ENCODE results near the gene MOV10. TPM values are rescaled to one million over a fixed set of nuclear protein-coding genes. Genes with fewer than 3 reads are reported as not detected.

Gene MOV10
- polyA plus RNA-seq, 1 donor (not counting 4 experiments of a cell fraction or from before 2014, with no cell fraction given) = 28.6 TPM

GRCh38 chr1:112689842-112690237 is 15.4 kb downstream of the MOV10 start:
- Histone ChIP-seq H4K20me1 (ENCODE audit: control insufficient read depth, extremely low read depth, insufficient read depth, low read length) (no peaks in the 10 kb centered on the region), H3K9me3 (ENCODE audit: control insufficient read depth, low read depth, low read length) (no peaks in the 10 kb centered on the region), H3K9me1 (ENCODE audit: control insufficient read depth, extremely low read depth, insufficient read depth, low read length) (no peaks in the 10 kb centered on the region), H3K9ac (ENCODE audit: control insufficient read depth, extremely low read depth, insufficient read depth, low read length) (no peak overlapping the region), H3K36me3 (ENCODE audit: control insufficient read depth in 2 of 2, extremely low read depth in 1 of 2, insufficient read depth in 2 of 2, low read length in 2 of 2) (peaks cover 16 to 18% of the 10 kb centered on the region in 2 experiments), H2AFZ (ENCODE audit: control insufficient read depth, low read length) (no peak overlapping the region), H3K4me2 (ENCODE audit: control insufficient read depth, extremely low read depth, insufficient read depth, low read depth, low read length) (no peak overlapping the region), H3K27ac (ENCODE audit: control insufficient read depth, insufficient read depth, low read length) (no peak overlapping the region), H3K79me2 (ENCODE audit: control insufficient read depth, insufficient read depth, low read length) (peaks cover 4% of the 10 kb centered on the region), H3K27me3 (ENCODE audit: control insufficient read depth, extremely low read depth, insufficient read depth, low read length) (no peaks in the 10 kb centered on the region), H3K4me1 (ENCODE audit: control insufficient read depth, extremely low read depth, insufficient read depth, low read length) (peaks cover 25% of the 10 kb centered on the region), H3K4me3 (ENCODE audit: control insufficient read depth in 2 of 3, extremely low read depth in 1 of 3, insufficient read depth in 2 of 3, low read depth in 1 of 3, low read length in 3 of 3) (no peak overlapping the region)
- dilution Hi-C loops (cut with MboI; ENCODE audit: extremely low pct_ligation_motif_present, low sequenced_read_pairs) = no loop called here
- FAIRE-seq = no peak
- TF ChIP-seq, protein P1, sequence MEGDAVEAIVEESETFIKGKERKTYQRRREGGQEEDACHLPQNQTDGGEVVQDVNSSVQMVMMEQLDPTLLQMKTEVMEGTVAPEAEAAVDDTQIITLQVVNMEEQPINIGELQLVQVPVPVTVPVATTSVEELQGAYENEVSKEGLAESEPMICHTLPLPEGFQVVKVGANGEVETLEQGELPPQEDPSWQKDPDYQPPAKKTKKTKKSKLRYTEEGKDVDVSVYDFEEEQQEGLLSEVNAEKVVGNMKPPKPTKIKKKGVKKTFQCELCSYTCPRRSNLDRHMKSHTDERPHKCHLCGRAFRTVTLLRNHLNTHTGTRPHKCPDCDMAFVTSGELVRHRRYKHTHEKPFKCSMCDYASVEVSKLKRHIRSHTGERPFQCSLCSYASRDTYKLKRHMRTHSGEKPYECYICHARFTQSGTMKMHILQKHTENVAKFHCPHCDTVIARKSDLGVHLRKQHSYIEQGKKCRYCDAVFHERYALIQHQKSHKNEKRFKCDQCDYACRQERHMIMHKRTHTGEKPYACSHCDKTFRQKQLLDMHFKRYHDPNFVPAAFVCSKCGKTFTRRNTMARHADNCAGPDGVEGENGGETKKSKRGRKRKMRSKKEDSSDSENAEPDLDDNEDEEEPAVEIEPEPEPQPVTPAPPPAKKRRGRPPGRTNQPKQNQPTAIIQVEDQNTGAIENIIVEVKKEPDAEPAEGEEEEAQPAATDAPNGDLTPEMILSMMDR (optimal IDR thresholded peaks at IDR 0.05 in 1 of 3, IDR thresholded peaks at IDR 0.05 in 1 of 3, conservative IDR thresholded peaks at IDR 0.05 in 1 of 3; ENCODE audit: extremely low read depth in 1 of 3, insufficient read depth in 2 of 3, low read length in 3 of 3) = no peak
- no peak for TF ChIP-seq EZH2 (IDR thresholded peaks at IDR 0.05; ENCODE audit: low read length)
- no peak for DNase-seq (ENCODE audit: low read depth, low spot score)

GRCh38 chr1:112692681-112693080 is 18.2 kb downstream of the MOV10 start:
- dilution Hi-C loops (cut with MboI; ENCODE audit: extremely low pct_ligation_motif_present, low sequenced_read_pairs) = no loop called here
- no peaks in the 10 kb centered on the region for H3K9me3 ChIP-seq (ENCODE audit: control insufficient read depth, low read depth, low read length)
- no peak overlapping the region for H3K4me3 ChIP-seq (ENCODE audit: control insufficient read depth in 2 of 3, extremely low read depth in 1 of 3, insufficient read depth in 2 of 3, low read depth in 1 of 3, low read length in 3 of 3)
- H3K9ac ChIP-seq (ENCODE audit: control insufficient read depth, extremely low read depth, insufficient read depth, low read length) = no peak overlapping the region
- no peak overlapping the region for H3K27ac ChIP-seq (ENCODE audit: control insufficient read depth, insufficient read depth, low read length)
- TF ChIP-seq, protein P1 (optimal IDR thresholded peaks at IDR 0.05 in 1 of 3, IDR thresholded peaks at IDR 0.05 in 1 of 3, conservative IDR thresholded peaks at IDR 0.05 in 1 of 3; ENCODE audit: extremely low read depth in 1 of 3, insufficient read depth in 2 of 3, low read length in 3 of 3) = no peak
- TF ChIP-seq EZH2 (IDR thresholded peaks at IDR 0.05; ENCODE audit: low read length) = no peak
- no peaks in the 10 kb centered on the region for H3K9me1 ChIP-seq (ENCODE audit: control insufficient read depth, extremely low read depth, insufficient read depth, low read length)
- H3K4me1 ChIP-seq (ENCODE audit: control insufficient read depth, extremely low read depth, insufficient read depth, low read length) = peaks cover 10% of the 10 kb centered on the region
- no peak for DNase-seq (ENCODE audit: low read depth, low spot score)
- no peak overlapping the region for H2AFZ ChIP-seq (ENCODE audit: control insufficient read depth, low read length)
- no peak overlapping the region for H3K4me2 ChIP-seq (ENCODE audit: control insufficient read depth, extremely low read depth, insufficient read depth, low read depth, low read length)
- H4K20me1 ChIP-seq (ENCODE audit: control insufficient read depth, extremely low read depth, insufficient read depth, low read length) = no peaks in the 10 kb centered on the region
- no peak for FAIRE-seq
- peaks cover 19 to 27% of the 10 kb centered on the region in 2 experiments for H3K36me3 ChIP-seq (ENCODE audit: control insufficient read depth in 2 of 2, extremely low read depth in 1 of 2, insufficient read depth in 2 of 2, low read length in 2 of 2)
- H3K79me2 ChIP-seq (ENCODE audit: control insufficient read depth, insufficient read depth, low read length) = peaks cover 4% of the 10 kb centered on the region
- H3K27me3 ChIP-seq (ENCODE audit: control insufficient read depth, extremely low read depth, insufficient read depth, low read length) = no peaks in the 10 kb centered on the region
